Measurements from ENCODE around the gene PLEKHM1.
"Not testable (repeated sequence)": the region's sequence is repeated elsewhere in the genome, so short reads cannot be mapped to it uniquely, and the experiment has no call there.

GRCh38 chr17:45448066-45448465 is 42.5 kb downstream of the PLEKHM1 start:
- not testable (repeated sequence) for TF ChIP-seq CTCF (IDR thresholded peaks at IDR 0.05; ENCODE audit: low read depth, low read length, missing input control); GABPA (IDR thresholded peaks at IDR 0.05 in 1 of 2, conservative IDR thresholded peaks at IDR 0.05 in 1 of 2); YY1 (IDR thresholded peaks at IDR 0.05); REST (IDR thresholded peaks at IDR 0.05); TAF1 (conservative IDR thresholded peaks at IDR 0.05); RAD21 (IDR thresholded peaks at IDR 0.05); SP1 (IDR thresholded peaks at IDR 0.05)
